ENCODE measurements around the gene ZNF385A.

Gene ZNF385A

GRCh38 chr12:54389607-54390175 is 5.2 kb upstream of the ZNF385A start:
- Mint-ChIP-seq H3K36me3 (peaks cover 35% of the 10 kb centered on the region), H3K27ac (peak overlapping the region; percentile 52), H3K9me3 (no peaks in the 10 kb centered on the region), H3K4me3 (peak overlapping the region; percentile 56), H3K4me1 (peaks cover 43% of the 10 kb centered on the region)
- DNase-seq (ENCODE audit: low spot score in 2 of 2) (no peak), ATAC-seq (no peak)

- ATAC-seq, result no peak
- Mint-ChIP-seq H3K4me1 (peaks cover 40% of the 10 kb centered on the region), H3K27ac (peak overlapping the region; percentile 79), H3K9me3 (no peaks in the 10 kb centered on the region), H3K36me3 (peaks cover 29% of the 10 kb centered on the region), H3K4me3 (peak overlapping the region; percentile 56)
- no peak for DNase-seq (ENCODE audit: low spot score in 2 of 2)
These were observed 4.6 kb upstream of the ZNF385A start for GRCh38 chr12:54389134-54389508.

GRCh38 chr12:54388237-54389133 is 4.0 kb upstream of the ZNF385A start:
- ATAC-seq, result no peak
- Mint-ChIP-seq H3K36me3 (peaks cover 26% of the 10 kb centered on the region), H3K4me1 (peaks cover 40% of the 10 kb centered on the region), H3K4me3 (no peak overlapping the region), H3K9me3 (no peaks in the 10 kb centered on the region), H3K27ac (peak overlapping the region; percentile 79)
- DNase-seq (ENCODE audit: low spot score in 2 of 2), result no peak

GRCh38 chr12:54387114-54387467 is 2.6 kb upstream of the ZNF385A start:
- no peak for ATAC-seq
- H3K27ac Mint-ChIP-seq, result peak overlapping the region; percentile 79
- peaks cover 37% of the 10 kb centered on the region for H3K4me1 Mint-ChIP-seq
- DNase-seq (ENCODE audit: low spot score in 2 of 2), result no peak
- no peak overlapping the region for H3K4me3 Mint-ChIP-seq
- H3K36me3 Mint-ChIP-seq, result peaks cover 20% of the 10 kb centered on the region
- no peaks in the 10 kb centered on the region for H3K9me3 Mint-ChIP-seq

GRCh38 chr12:54386403-54387113 is 2.0 kb upstream of the ZNF385A start:
- no peak for ATAC-seq
- no peak for DNase-seq (ENCODE audit: low spot score in 2 of 2)
- Mint-ChIP-seq H3K36me3 (peaks cover 15% of the 10 kb centered on the region), H3K4me3 (no peak overlapping the region), H3K27ac (peak overlapping the region; percentile 3), H3K4me1 (peaks cover 32% of the 10 kb centered on the region), H3K9me3 (no peaks in the 10 kb centered on the region)

GRCh38 chr12:54385251-54385914 is 850 bp upstream of the ZNF385A start:
- ATAC-seq (no peak), DNase-seq (ENCODE audit: low spot score in 2 of 2) (no peak)
- peak overlapping the region; percentile 3 for H3K27ac Mint-ChIP-seq
- peaks cover 25% of the 10 kb centered on the region for H3K4me1 Mint-ChIP-seq
- H3K36me3 Mint-ChIP-seq, result peaks cover 10% of the 10 kb centered on the region
- no peak overlapping the region for H3K4me3 Mint-ChIP-seq
- H3K9me3 Mint-ChIP-seq, result no peaks in the 10 kb centered on the region

- no peak overlapping the region for H3K4me3 Mint-ChIP-seq
- peaks cover 29% of the 10 kb centered on the region for H3K4me1 Mint-ChIP-seq
- ATAC-seq (peak; percentile 89), DNase-seq (ENCODE audit: low spot score in 2 of 2) (no peak)
- H3K9me3 Mint-ChIP-seq, result no peaks in the 10 kb centered on the region
- H3K27ac Mint-ChIP-seq, result peak overlapping the region; percentile 7
- peaks cover 9% of the 10 kb centered on the region for H3K36me3 Mint-ChIP-seq
These were observed 1.4 kb downstream of the ZNF385A start for GRCh38 chr12:54383041-54383609.

- H3K4me3 Mint-ChIP-seq, result no peak overlapping the region
- H3K27ac Mint-ChIP-seq, result no peak overlapping the region
- H3K36me3 Mint-ChIP-seq, result peaks cover 9% of the 10 kb centered on the region
- DNase-seq (ENCODE audit: low spot score in 2 of 2), result no peak
- ATAC-seq, result no peak
- no peaks in the 10 kb centered on the region for H3K9me3 Mint-ChIP-seq
- peaks cover 29% of the 10 kb centered on the region for H3K4me1 Mint-ChIP-seq
These were observed 3.4 kb downstream of the ZNF385A start for GRCh38 chr12:54381136-54381535.

- Mint-ChIP-seq H3K4me1 (peaks cover 29% of the 10 kb centered on the region), H3K4me3 (peak overlapping the region; percentile 46), H3K9me3 (no peaks in the 10 kb centered on the region), H3K36me3 (peaks cover 9% of the 10 kb centered on the region), H3K27ac (no peak overlapping the region)
- DNase-seq (ENCODE audit: low spot score in 2 of 2) (peak; percentile 84 to 94), ATAC-seq (peak; percentile 83)
These were observed 4.9 kb downstream of the ZNF385A start for GRCh38 chr12:54379398-54380201.

GRCh38 chr12:54378796-54379397 is 5.6 kb downstream of the ZNF385A start:
- peak overlapping the region; percentile 46 for H3K4me3 Mint-ChIP-seq
- DNase-seq (ENCODE audit: low spot score in 2 of 2), result no peak
- no peak overlapping the region for H3K27ac Mint-ChIP-seq
- ATAC-seq, result no peak
- no peaks in the 10 kb centered on the region for H3K9me3 Mint-ChIP-seq
- peaks cover 23% of the 10 kb centered on the region for H3K4me1 Mint-ChIP-seq
- peaks cover 9% of the 10 kb centered on the region for H3K36me3 Mint-ChIP-seq

- no peak overlapping the region for H3K27ac Mint-ChIP-seq
- peaks cover 21% of the 10 kb centered on the region for H3K4me1 Mint-ChIP-seq
- ATAC-seq, result no peak
- DNase-seq (ENCODE audit: low spot score in 2 of 2), result no peak
- peak overlapping the region; percentile 46 for H3K4me3 Mint-ChIP-seq
- no peaks in the 10 kb centered on the region for H3K9me3 Mint-ChIP-seq
- peaks cover 9% of the 10 kb centered on the region for H3K36me3 Mint-ChIP-seq
These were observed 6.6 kb downstream of the ZNF385A start for GRCh38 chr12:54377797-54378515.

- peaks cover 9% of the 10 kb centered on the region for H3K36me3 Mint-ChIP-seq
- no peak for ATAC-seq
- H3K4me3 Mint-ChIP-seq, result no peak overlapping the region
- no peaks in the 10 kb centered on the region for H3K9me3 Mint-ChIP-seq
- DNase-seq (ENCODE audit: low spot score in 2 of 2), result no peak
- H3K4me1 Mint-ChIP-seq, result peaks cover 24% of the 10 kb centered on the region
- no peak overlapping the region for H3K27ac Mint-ChIP-seq
These were observed 7.5 kb downstream of the ZNF385A start for GRCh38 chr12:54377007-54377406.

GRCh38 chr12:54376596-54376995 is 7.9 kb downstream of the ZNF385A start:
- Mint-ChIP-seq H3K4me3 (no peak overlapping the region), H3K4me1 (peaks cover 27% of the 10 kb centered on the region), H3K9me3 (no peaks in the 10 kb centered on the region), H3K36me3 (peaks cover 9% of the 10 kb centered on the region), H3K27ac (peak overlapping the region; percentile 21)
- no peak for ATAC-seq
- no peak for DNase-seq (ENCODE audit: low spot score in 2 of 2)

- DNase-seq (ENCODE audit: low spot score in 2 of 2) (no peak), ATAC-seq (no peak)
- Mint-ChIP-seq H3K27ac (peak overlapping the region; percentile 64), H3K4me1 (peaks cover 34% of the 10 kb centered on the region), H3K4me3 (no peak overlapping the region), H3K36me3 (peaks cover 9% of the 10 kb centered on the region), H3K9me3 (no peaks in the 10 kb centered on the region)
These were observed 9.3 kb downstream of the ZNF385A start for GRCh38 chr12:54375259-54375579.
